ENCODE measurements around the gene MYF6. TPM values are rescaled to one million over a fixed set of nuclear protein-coding genes. Genes with fewer than 3 reads are reported as not detected.
"Not testable (repeated sequence)": the region's sequence is repeated elsewhere in the genome, so short reads cannot be mapped to it uniquely, and the experiment has no call there.

Gene MYF6
- total RNA-seq = under 1 TPM in 1 of 4 donors, not detected in 3; 0.27 TPM

DNA sequence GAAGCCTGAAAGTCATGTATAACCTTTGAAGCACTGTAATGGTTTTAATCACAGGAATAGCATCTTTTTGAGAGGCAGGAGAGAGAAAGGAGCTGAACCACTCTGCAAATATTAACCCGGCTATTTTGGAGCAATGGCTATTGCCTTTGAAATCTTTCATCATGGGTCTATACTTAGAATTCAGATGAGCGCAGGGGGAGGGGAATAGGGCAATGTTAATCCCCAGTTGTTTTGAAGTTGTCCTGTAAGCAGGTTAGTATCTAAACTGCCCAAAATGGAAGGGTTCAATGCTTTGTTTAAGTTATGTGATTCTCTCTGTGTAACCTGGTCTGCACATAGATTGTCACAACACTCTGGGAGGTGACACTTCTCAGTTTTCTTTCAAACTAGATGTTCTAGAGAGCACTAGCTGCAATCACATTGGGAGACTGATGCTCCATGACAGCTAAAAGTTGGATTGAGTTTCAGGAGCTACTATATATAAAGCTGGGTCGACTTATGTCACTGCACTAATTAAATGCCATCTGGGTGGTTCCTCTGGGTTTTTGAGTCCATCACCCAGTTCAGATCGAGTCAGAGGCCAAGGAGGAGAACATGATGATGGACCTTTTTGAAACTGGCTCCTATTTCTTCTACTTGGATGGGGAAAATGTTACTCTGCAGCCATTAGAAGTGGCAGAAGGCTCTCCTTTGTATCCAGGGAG is at the start of gene MYF6:
MYF6 (plus strand) TSS at position 509 of the 704 bp plus-strand sequence; CDS start at position 595, 86 bp downstream.
- DNase-seq = no peak
- Histone ChIP-seq H3K4me1 (no peaks in the 10 kb centered on the region), H3K9me3 (no peaks in the 10 kb centered on the region), H3K27me3 (peaks cover 42% of the 10 kb centered on the region), H3K4me3 (no peak within 1 kb of the TSS), H3K36me3 (no peaks in the 10 kb centered on the region), H3K27ac (no peak within 1 kb of the TSS)
- TF ChIP-seq POLR2A (IDR thresholded peaks at IDR 0.05) (no peak), EP300 (IDR thresholded peaks at IDR 0.05; ENCODE audit: low read depth) (no peak), POLR2AphosphoS5 (IDR thresholded peaks at IDR 0.05) (no peak)
- TF ChIP-seq, protein P1, sequence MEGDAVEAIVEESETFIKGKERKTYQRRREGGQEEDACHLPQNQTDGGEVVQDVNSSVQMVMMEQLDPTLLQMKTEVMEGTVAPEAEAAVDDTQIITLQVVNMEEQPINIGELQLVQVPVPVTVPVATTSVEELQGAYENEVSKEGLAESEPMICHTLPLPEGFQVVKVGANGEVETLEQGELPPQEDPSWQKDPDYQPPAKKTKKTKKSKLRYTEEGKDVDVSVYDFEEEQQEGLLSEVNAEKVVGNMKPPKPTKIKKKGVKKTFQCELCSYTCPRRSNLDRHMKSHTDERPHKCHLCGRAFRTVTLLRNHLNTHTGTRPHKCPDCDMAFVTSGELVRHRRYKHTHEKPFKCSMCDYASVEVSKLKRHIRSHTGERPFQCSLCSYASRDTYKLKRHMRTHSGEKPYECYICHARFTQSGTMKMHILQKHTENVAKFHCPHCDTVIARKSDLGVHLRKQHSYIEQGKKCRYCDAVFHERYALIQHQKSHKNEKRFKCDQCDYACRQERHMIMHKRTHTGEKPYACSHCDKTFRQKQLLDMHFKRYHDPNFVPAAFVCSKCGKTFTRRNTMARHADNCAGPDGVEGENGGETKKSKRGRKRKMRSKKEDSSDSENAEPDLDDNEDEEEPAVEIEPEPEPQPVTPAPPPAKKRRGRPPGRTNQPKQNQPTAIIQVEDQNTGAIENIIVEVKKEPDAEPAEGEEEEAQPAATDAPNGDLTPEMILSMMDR (IDR thresholded peaks at IDR 0.05) = no peak
- WGBS, 2 donors (ENCODE audit: low coverage in 1 of 2) = 60 to 64% methylated on average over 1 to 4 of the region's 4 CpGs
- in situ Hi-C loops (cut with MboI; ENCODE audit: low pct_ligation_motif_present in 1 of 4, low pct_unique_long_range_greater_than_20kb in 1 of 4, low sequenced_read_pairs in 3 of 4) = no loop called here
- intact Hi-C loops (cut with DNase I; ENCODE audit: low total_unique reads) = no loop called here

DNA sequence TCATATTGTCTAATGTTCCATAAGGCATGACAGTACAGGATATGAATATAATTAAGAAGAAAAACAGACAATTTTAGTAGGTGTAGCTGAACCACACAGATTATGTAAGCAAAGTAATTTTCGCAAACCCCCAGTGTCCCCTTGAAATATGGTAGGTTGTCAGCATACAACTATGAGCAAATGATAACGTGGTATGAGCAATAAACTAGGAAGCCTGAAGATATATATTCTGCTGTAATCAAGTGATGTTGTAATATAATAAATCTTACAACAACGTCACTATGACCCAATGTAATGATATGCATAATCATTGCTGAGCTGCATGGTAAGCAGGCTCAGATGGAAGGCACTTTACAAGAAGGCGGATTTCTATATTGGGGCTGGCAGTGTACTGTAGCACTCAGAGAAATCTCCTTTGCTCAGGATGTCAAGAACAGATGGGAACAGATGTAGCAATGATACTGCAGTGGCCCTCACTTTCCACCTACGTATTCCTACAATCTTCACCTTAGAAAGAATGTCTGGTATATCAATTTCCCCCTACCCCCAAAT is 47.8 kb upstream of the MYF6 start:
- WGBS, 2 donors (ENCODE audit: low coverage in 1 of 2) = 60 to 68% methylated on average over 4 to 5 of the region's 5 CpGs
- no peaks in the 10 kb centered on the region for H3K27me3 ChIP-seq
- intact Hi-C loops (cut with DNase I; ENCODE audit: low total_unique reads) = no loop called here

DNA sequence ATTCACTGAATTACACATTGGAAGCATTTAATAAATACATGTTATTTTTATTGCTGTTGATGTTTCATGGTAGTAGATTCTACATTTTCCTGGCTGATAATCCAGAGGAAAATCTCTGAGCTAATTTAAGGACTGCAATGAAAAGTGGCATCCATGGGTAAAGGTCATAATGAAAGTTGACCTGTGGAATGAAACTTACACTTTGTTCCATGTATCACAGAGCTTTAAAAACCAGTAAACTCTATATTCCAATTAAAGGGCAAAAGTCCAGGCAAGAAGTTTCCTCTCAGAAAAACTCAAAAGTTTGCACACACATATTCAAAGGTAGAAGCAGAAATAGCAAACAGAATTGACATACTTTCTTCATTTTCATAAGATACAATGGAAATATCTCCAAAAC is 44.8 kb upstream of the MYF6 start:
- no peak for DNase-seq
- H3K4me1 ChIP-seq = no peaks in the 10 kb centered on the region
- H3K27me3 ChIP-seq = no peaks in the 10 kb centered on the region
- in situ Hi-C loops (cut with MboI; ENCODE audit: low pct_ligation_motif_present in 1 of 4, low pct_unique_long_range_greater_than_20kb in 1 of 4, low sequenced_read_pairs in 3 of 4) = no loop called here
- H3K36me3 ChIP-seq = no peaks in the 10 kb centered on the region
- no peak overlapping the region for H3K27ac ChIP-seq
- no peak for TF ChIP-seq POLR2AphosphoS5 (IDR thresholded peaks at IDR 0.05)
- TF ChIP-seq, protein P1 (IDR thresholded peaks at IDR 0.05) = no peak
- no peak for TF ChIP-seq EP300 (IDR thresholded peaks at IDR 0.05; ENCODE audit: low read depth)
- TF ChIP-seq POLR2A (IDR thresholded peaks at IDR 0.05) = no peak
- no peak overlapping the region for H3K4me3 ChIP-seq
- H3K9me3 ChIP-seq = no peaks in the 10 kb centered on the region
- intact Hi-C loops (cut with DNase I; ENCODE audit: low total_unique reads) = no loop called here

More for the DNA sequence above, 47.8 kb upstream of the MYF6 start:
- TF ChIP-seq POLR2AphosphoS5 (IDR thresholded peaks at IDR 0.05) (no peak), POLR2A (IDR thresholded peaks at IDR 0.05) (no peak), EP300 (IDR thresholded peaks at IDR 0.05; ENCODE audit: low read depth) (no peak)
- TF ChIP-seq, protein P1 (IDR thresholded peaks at IDR 0.05) = no peak
- no peak overlapping the region for H3K27ac ChIP-seq
- no peaks in the 10 kb centered on the region for H3K9me3 ChIP-seq
- no peaks in the 10 kb centered on the region for H3K4me1 ChIP-seq
- H3K4me3 ChIP-seq = no peak overlapping the region
- in situ Hi-C loops (cut with MboI; ENCODE audit: low pct_ligation_motif_present in 1 of 4, low pct_unique_long_range_greater_than_20kb in 1 of 4, low sequenced_read_pairs in 3 of 4) = no loop called here
- DNase-seq = no peak
- H3K36me3 ChIP-seq = no peaks in the 10 kb centered on the region

DNA sequence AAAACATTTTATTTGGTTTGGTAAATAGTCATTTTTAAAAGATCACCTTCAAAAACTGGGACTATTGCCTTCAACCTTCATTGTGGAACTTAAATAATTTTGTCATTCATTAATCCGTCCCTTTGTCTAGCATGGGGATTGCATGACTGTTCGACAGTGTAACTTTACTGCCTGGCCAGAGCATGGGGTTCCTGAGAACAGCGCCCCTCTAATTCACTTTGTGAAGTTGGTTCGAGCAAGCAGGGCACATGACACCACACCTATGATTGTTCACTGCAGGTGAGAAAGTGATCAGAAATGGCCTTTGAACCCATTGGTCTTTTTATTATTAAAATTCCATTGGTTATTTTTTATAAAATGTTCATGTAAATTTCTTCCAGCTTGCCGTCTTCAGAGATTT is 37.2 kb upstream of the MYF6 start:
- no peak overlapping the region for H3K27ac ChIP-seq
- no peak overlapping the region for H3K4me3 ChIP-seq
- TF ChIP-seq POLR2A (IDR thresholded peaks at IDR 0.05) (no peak), EP300 (IDR thresholded peaks at IDR 0.05; ENCODE audit: low read depth) (no peak), POLR2AphosphoS5 (IDR thresholded peaks at IDR 0.05) (no peak)
- TF ChIP-seq, protein P1 (IDR thresholded peaks at IDR 0.05) = no peak
- no peaks in the 10 kb centered on the region for H3K9me3 ChIP-seq
- H3K27me3 ChIP-seq = no peaks in the 10 kb centered on the region
- no peaks in the 10 kb centered on the region for H3K4me1 ChIP-seq
- no peak for DNase-seq
- no peaks in the 10 kb centered on the region for H3K36me3 ChIP-seq
- intact Hi-C loops (cut with DNase I; ENCODE audit: low total_unique reads) (no loop called here), in situ Hi-C loops (cut with MboI; ENCODE audit: low pct_ligation_motif_present in 1 of 4, low pct_unique_long_range_greater_than_20kb in 1 of 4, low sequenced_read_pairs in 3 of 4) (no loop called here)
- WGBS, 2 donors (ENCODE audit: low coverage in 1 of 2) = 72% methylated on average over 5 of the region's 5 CpGs

DNA sequence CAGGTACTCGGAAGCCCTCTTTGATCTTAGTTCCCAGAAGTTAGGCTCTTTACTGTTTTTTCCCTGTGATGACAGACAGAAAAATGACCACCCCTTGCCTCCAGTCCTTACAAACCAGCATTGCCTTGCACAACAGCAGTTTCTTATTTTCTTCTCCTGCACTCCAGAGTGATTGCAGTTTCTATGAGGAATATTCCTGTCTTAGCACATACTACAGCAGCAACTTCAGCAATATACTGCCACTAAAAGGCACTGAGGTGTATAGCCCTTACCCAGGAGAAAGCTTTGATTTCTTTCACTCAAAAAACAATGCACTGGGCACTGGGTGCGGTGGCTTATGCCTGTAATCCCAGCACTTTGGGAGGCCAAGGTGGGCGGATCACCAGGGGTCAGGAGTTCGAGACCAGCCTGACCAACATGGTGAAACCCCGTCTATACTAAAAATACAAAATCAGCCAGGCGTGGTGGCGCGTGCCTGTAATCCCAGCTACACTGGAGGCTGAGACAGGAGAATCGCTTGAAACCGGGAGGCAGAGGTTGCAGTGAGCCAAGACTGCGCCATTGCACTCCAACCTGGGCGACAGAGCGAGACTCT is 31.3 kb upstream of the MYF6 start:
- intact Hi-C loops (cut with DNase I; ENCODE audit: low total_unique reads); in situ Hi-C loops (cut with MboI; ENCODE audit: low pct_ligation_motif_present in 1 of 4, low pct_unique_long_range_greater_than_20kb in 1 of 4, low sequenced_read_pairs in 3 of 4): not testable (repeated sequence)
- 82 to 91% methylated on average over 13 of the region's 13 CpGs for WGBS, 2 donors (ENCODE audit: low coverage in 1 of 2)

More for the DNA sequence above, 31.3 kb upstream of the MYF6 start:
- H3K4me3 ChIP-seq, H3K4me1 ChIP-seq, H3K36me3 ChIP-seq, H3K27me3 ChIP-seq, H3K9me3 ChIP-seq, DNase-seq, H3K27ac ChIP-seq: not testable (repeated sequence)

All from transverse colon (tissue), 4 donors.